Thymus (tissue), 11 donors: ENCODE results near the gene ANAPC1. TPM values are rescaled to one million over a fixed set of nuclear protein-coding genes. Genes with fewer than 3 reads are reported as not detected.
A peak's percentile ranks its signal among the peaks of the same experiment; 100 is the strongest.
"Not testable (repeated sequence)": the region's sequence is repeated elsewhere in the genome, so short reads cannot be mapped to it uniquely, and the experiment has no call there.

Source experiments
- DNase-seq, 9 donors: peaks; one replicate each; pipeline ENCODE4 v3.0.0-alpha.2; 2013; ENCODE audit warnings: low spot score in 9 of 9, low read depth in 6 of 9, missing footprints in 1 of 9
- H3K27ac ChIP-seq, 2 donors: one replicate each; pipeline ENCODE4 v1.5.1; 2013; ENCODE audit warnings: control low read depth in 1 of 2, low read depth in 1 of 2, low read length in 1 of 2, mild to moderate bottlenecking in 1 of 2, moderate library complexity in 1 of 2
- H3K27me3 ChIP-seq, 2 donors: one replicate each; pipeline ENCODE4 v1.5.1; 2013; ENCODE audit warnings: low read length in 1 of 2; ENCODE audit not compliant: control insufficient read depth in 2 of 2, insufficient read depth in 1 of 2
- H3K36me3 ChIP-seq, 2 donors: one replicate each; pipeline ENCODE4 v1.5.1; 2013; ENCODE audit warnings: low read length in 1 of 2, mild to moderate bottlenecking in 1 of 2, moderate library complexity in 1 of 2; ENCODE audit not compliant: control insufficient read depth in 2 of 2, insufficient read depth in 2 of 2
- H3K4me1 ChIP-seq, 2 donors: one replicate each; pipeline ENCODE4 v1.5.1; 2013; ENCODE audit warnings: low read length in 2 of 2; ENCODE audit not compliant: control insufficient read depth in 2 of 2, insufficient read depth in 2 of 2
- H3K4me3 ChIP-seq, 2 donors: one replicate each; pipeline ENCODE4 v1.5.1; 2013; ENCODE audit warnings: low read length in 2 of 2, control low read depth in 1 of 2, mild to moderate bottlenecking in 1 of 2
- H3K9me3 ChIP-seq, 2 donors: one replicate each; pipeline ENCODE4 v1.5.1; 2013; ENCODE audit warnings: low read length in 1 of 2, mild to moderate bottlenecking in 1 of 2; ENCODE audit not compliant: control insufficient read depth in 2 of 2, insufficient read depth in 1 of 2
- WGBS: extraction: QIAGEN DNeasy Blood & Tissue Kit; methylation state at CpG from one replicate; pipeline ENCODE4 v1.1.7; 2013; 5-methylcytosine and 5-hydroxymethylcytosine counted together
- polyA plus RNA-seq: library from polyadenylated mRNA; stranded (reverse); fragments of 200-250 nt; gene quantifications from one replicate; pipeline ENCODE4 v1.2.3, GENCODE V29; 2013
- total RNA-seq: library from RNA; stranded (reverse); fragments of 120-200 nt; gene quantifications from one replicate; pipeline ENCODE4 v1.2.4, GENCODE V29; 2013
- donor health status: healthy.

Gene ANAPC1
- total and polyA plus RNA-seq, 2 donors, result 9.7 to 34.1 TPM

DNA sequence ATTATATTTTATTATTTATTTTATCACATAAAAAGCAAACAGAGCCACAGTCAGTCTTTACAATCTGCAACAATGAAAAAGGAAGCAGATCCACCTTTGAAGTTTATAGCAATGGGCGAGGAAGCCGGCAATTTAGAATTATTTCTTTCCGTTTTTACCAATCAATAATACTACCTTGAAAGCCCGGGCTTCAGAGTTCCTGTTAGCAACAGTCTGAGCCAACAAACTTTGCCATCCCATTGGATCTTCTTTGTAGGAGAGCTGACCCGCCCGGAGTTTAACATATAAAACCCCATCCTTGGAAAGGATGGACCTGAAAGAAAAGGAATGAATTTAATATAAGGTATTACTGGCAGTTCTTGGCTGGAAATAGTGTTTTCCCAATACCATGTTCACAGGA, 101.8 kb downstream of the ANAPC1 start:
- H3K9me3 ChIP-seq, H3K4me3 ChIP-seq, H3K27me3 ChIP-seq, DNase-seq, H3K4me1 ChIP-seq, H3K27ac ChIP-seq, H3K36me3 ChIP-seq: not testable (repeated sequence)
- WGBS, result 98% methylated on average over 6 of the region's 6 CpGs

DNA sequence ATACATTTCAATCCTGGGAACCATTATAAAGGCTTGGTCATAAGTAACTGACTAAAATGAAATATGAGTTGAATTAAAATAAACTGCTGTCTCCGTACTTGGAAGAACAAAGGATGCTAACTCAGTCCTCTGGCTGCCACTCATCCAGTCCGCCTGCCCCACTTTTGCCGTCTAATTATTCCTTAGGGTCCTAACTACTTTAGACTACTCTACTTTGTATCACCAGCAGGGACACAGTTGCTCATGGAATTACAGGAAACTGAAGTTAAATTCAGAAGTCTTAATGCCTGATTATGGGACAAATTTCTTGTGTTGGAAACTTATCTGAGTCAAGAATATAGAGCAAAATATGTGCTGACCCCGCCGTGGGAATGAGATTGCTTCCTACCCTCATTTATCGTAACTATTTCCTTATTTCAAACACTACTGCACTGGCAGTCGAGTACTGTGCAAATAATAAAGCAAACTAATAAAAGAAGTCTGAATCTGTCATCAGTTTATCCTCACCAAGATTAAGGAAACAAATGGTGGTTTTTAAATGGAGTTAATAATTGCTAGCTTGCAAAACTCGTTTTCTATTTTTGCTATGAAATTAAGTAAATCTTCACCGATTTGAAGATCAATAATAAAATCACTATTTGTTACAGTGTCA, 102.4 kb downstream of the ANAPC1 start:
- not testable (repeated sequence) for H3K27ac ChIP-seq, H3K27me3 ChIP-seq, H3K36me3 ChIP-seq, DNase-seq, H3K9me3 ChIP-seq, H3K4me1 ChIP-seq, H3K4me3 ChIP-seq
- 94% methylated on average over 8 of the region's 9 CpGs for WGBS

DNA sequence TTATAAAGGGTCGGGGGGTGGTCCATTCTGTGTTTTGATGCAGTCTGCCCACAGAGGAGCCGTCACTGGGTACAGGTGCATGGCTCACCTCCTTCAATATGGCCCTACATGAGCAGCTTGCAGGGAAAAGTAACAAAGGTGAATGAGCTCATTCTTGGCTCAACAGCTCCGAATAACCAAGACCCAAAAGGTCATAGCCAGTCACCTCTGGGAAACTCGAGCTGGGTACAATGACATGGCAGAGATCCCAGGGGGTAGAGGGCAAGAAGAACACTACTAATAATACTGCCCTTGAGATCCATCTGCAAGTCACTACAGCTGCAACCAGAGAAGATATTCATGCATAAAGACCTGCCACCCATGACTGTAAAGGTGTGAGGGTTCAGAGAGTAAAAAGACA, 106.8 kb downstream of the ANAPC1 start:
- WGBS, result 96% methylated on average over 4 of the region's 4 CpGs
- not testable (repeated sequence) for H3K27ac ChIP-seq, H3K36me3 ChIP-seq, H3K4me3 ChIP-seq, H3K9me3 ChIP-seq, H3K27me3 ChIP-seq, H3K4me1 ChIP-seq, DNase-seq

DNA sequence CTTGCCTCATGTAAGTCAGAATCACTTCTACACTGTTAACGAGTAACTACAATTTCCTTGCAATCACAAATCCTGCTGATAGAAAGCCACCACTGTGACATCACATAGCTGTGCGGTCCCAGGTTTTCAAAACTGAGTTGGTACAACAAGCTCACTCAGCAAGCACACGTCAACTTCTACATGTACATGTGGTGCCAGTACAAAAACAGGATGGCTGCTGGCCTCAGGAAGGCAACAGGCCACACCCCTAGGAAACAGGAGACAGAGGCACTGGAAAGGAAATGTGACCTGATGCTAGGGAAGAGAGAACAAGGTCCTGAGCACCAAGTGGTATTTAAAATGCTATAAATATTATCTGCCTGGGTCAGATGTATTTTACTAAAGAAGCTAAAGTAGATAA, 107.7 kb downstream of the ANAPC1 start:
- H3K27me3 ChIP-seq, DNase-seq, H3K4me3 ChIP-seq, H3K4me1 ChIP-seq, H3K9me3 ChIP-seq, H3K27ac ChIP-seq, H3K36me3 ChIP-seq: not testable (repeated sequence)
- WGBS, result 100% methylated on average over 1 of the region's 3 CpGs

DNA sequence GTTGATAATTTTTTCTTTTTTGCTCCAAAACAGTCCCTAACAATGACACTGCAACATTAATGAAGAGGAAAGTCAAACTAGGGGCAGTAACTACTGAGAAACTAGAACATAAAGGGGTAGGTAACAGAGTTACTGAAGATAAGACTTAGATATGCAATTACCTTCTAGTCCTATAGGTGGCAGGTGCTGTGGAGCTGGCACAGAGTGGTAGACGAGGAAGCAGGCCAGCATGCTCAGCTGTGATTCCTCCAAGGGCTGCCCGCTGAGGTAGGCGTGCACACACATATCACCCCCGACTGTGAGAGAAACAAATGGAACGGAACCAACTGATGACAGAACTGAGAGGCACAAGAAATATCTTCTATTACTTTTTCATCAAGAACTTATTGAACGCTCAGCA, 111.8 kb downstream of the ANAPC1 start:
- not testable (repeated sequence) for H3K36me3 ChIP-seq, DNase-seq, H3K27ac ChIP-seq, H3K4me1 ChIP-seq, H3K4me3 ChIP-seq, H3K27me3 ChIP-seq, H3K9me3 ChIP-seq
- 57% methylated on average over 1 of the region's 6 CpGs for whole genome bisulfite sequencing

DNA sequence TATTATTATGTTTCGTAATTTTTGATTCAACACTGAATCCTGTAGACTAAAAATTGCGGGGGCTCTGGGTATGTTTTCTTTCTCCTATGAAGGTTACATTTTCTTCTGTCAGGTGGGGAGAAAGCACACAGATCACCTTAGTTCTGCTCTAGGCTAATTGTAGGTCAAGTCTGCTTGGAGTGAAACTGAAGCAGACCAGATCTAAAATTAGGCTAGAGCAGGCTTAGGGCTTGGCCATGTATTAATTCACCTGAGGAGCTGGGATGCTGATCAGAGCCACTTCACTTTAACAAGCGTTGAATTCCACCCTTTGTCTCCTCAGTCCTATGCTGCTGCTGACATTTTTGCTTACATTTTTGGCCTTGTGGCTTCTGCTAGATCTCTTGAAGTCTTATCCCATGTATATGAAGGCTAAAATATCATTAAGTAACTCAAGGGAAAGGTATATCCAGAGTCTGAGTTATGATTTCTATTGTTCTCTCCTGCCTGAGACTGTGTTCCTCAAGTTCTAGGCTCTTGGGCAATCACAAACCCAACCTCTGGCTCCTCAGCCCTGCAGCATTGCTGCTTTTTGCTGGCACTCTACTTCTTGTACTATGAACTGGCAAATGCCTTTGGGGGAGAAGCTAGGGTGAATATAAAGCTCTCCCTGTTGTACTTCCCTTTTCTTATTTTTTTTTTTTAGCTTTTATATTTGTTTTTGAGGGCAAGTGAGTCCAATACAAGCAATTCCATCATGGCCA, 112.9 kb downstream of the ANAPC1 start:
- not testable (repeated sequence) for DNase-seq, H3K4me1 ChIP-seq, H3K4me3 ChIP-seq, H3K27ac ChIP-seq, H3K36me3 ChIP-seq, H3K9me3 ChIP-seq, H3K27me3 ChIP-seq
- 82% methylated on average over 2 of the region's 3 CpGs for WGBS

DNA sequence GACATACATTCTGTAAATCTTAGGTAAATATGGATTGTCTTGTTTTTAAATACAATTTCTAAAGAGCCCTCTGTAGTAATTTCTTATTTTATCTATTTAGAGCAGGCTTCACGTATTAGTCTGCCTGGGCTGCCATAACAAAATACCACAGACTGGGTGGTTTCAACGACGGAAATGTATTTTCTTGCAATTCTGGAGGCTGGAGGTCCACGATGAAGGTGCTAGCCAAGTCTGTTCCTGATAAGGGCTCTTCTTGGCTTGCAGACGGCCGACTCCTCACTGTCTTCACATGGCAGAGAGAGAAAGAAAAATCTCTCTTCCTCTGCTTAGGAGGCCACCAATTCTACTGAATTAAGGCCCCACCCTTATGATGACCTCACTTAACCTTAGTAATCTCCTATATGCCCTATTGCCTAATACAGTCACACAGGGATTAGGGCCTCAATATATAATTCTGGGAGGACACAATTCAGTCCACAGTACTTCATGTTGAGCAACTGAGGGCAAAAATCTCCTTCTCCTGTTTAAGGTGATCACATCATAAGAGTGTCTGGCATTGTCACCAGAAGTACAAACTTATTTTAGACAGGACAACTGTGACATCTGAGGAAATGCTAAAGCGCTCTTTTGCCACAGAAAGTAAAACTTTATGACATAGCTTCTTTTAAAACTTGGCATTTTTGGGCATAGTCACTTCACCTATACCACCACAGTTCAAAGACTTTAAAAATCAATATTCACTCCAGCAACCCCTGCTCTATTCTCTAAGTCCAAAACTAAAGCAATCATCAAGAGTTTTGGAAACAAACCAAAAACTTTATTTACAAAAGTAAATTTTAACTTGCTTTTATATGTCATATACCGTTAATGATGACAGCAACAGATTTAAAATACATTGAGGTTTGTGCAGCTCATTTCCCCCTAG, 115.5 kb downstream of the ANAPC1 start:
- not testable (repeated sequence) for H3K9me3 ChIP-seq, H3K4me1 ChIP-seq, H3K36me3 ChIP-seq, H3K4me3 ChIP-seq, H3K27me3 ChIP-seq, DNase-seq, H3K27ac ChIP-seq
- 96% methylated on average over 7 of the region's 8 CpGs for WGBS

DNA sequence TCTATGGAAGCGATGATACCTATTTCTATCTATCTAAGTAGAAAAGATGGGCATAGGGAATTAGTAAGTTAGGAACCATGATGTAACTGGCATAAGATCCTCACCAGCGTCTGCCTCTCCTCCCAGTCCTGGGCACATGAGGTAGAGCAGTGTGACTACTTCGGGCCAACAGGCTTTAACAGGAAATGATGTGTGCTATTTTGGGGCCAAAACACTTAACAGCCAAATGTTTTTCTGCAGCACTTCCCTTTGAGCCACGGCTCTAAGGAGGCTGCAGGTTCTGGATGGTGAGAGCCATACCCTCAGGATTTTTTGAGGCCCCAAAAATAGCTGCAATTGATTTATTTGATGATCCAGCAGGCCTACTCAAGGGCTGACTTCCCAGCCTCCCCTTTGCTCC, 116.9 kb downstream of the ANAPC1 start:
- not testable (repeated sequence) for H3K27me3 ChIP-seq, H3K4me1 ChIP-seq

DNA sequence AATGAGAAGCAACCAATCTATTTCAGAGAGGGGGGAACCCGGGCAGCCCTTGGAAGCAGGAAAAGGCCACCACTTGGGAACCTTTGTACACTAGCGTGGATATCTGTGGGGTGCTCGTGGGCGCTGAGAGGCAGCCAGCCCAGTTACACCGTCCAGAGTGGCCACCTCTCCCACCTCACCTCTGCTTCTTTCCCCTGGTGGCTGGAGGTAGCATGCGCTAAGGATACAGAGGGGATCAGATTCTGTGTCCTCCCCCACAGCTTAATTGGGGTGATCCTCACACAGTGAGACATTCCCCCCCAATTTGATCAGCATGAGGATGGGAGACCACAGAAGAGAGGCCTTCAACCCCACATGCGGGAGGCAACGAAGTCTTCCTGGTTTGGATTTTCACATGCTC, 117.7 kb downstream of the ANAPC1 start:
- H3K9me3 ChIP-seq, H3K4me3 ChIP-seq, H3K27ac ChIP-seq, DNase-seq, H3K36me3 ChIP-seq, H3K27me3 ChIP-seq, H3K4me1 ChIP-seq: not testable (repeated sequence)
- 99% methylated on average over 3 of the region's 8 CpGs for WGBS

More for the DNA sequence above, 116.9 kb downstream of the ANAPC1 start:
- peak in 1 of 9 donors; percentile 2 for DNase-seq
- not testable (repeated sequence) for H3K36me3 ChIP-seq, H3K4me3 ChIP-seq, H3K9me3 ChIP-seq, H3K27ac ChIP-seq
- 43% methylated on average over 4 of the region's 4 CpGs for WGBS
